Coronary artery (tissue), 2 donors: ENCODE results near the gene SNX21.

Experiments
- DNase-seq: peaks from one replicate; pipeline ENCODE4 v3.0.0-alpha.2; 2017; ENCODE audit warnings: low spot score
- H3K27ac ChIP-seq, 2 donors: fragments of 200-600 bp; sonication (generic); one replicate each; pipeline ENCODE4 v1.5.1; 2016 to 2019
- H3K4me3 ChIP-seq: fragments of 200-600 bp; sonication (generic); 2 replicates; pipeline ENCODE4 v1.5.1; 2016; ENCODE audit warnings: mild to moderate bottlenecking, moderate library complexity
- TF ChIP-seq, protein P1 (sequence below): fragments of 200-600 bp; sonication (generic); IDR thresholded peaks from one replicate; pipeline ENCODE4 v1.5.1; 2019; ENCODE audit warnings: antibody characterized with exemption

Gene SNX21

DNA sequence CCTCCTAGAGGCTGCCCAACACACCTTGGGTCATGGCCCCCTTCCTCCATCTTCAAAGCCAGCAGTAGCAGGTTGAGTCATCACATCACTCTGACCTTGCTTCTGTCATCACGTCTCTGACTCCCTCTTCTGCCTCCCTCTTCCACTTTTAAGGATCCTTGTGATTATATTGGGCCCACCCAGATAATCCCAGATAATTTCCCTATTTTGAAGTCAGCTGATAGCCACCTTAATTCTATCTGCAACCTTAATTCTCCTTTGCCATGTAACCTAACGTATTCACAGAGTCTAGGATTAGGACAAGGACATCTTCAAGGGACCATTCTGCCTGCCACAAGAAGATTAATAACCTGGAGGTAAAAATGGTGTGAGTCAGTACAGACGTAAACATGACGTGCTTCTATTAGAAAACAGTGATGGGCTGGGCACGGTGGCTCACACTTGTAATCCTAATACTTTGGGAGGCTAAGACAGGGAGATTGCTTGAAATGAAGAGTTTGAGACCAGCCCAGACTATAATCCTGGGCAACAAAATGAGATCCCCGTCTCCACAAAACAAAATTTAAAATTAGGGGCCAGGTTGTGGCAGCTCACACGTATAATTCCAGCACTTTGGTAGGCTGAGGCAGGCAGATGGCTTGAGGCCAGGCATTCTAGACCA, 27.1 kb downstream of the SNX21 start:
- no peak overlapping the region for H3K27ac ChIP-seq
- no peak overlapping the region for H3K4me3 ChIP-seq
- no peak for DNase-seq
- TF ChIP-seq, protein P1, sequence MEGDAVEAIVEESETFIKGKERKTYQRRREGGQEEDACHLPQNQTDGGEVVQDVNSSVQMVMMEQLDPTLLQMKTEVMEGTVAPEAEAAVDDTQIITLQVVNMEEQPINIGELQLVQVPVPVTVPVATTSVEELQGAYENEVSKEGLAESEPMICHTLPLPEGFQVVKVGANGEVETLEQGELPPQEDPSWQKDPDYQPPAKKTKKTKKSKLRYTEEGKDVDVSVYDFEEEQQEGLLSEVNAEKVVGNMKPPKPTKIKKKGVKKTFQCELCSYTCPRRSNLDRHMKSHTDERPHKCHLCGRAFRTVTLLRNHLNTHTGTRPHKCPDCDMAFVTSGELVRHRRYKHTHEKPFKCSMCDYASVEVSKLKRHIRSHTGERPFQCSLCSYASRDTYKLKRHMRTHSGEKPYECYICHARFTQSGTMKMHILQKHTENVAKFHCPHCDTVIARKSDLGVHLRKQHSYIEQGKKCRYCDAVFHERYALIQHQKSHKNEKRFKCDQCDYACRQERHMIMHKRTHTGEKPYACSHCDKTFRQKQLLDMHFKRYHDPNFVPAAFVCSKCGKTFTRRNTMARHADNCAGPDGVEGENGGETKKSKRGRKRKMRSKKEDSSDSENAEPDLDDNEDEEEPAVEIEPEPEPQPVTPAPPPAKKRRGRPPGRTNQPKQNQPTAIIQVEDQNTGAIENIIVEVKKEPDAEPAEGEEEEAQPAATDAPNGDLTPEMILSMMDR = no peak

DNA sequence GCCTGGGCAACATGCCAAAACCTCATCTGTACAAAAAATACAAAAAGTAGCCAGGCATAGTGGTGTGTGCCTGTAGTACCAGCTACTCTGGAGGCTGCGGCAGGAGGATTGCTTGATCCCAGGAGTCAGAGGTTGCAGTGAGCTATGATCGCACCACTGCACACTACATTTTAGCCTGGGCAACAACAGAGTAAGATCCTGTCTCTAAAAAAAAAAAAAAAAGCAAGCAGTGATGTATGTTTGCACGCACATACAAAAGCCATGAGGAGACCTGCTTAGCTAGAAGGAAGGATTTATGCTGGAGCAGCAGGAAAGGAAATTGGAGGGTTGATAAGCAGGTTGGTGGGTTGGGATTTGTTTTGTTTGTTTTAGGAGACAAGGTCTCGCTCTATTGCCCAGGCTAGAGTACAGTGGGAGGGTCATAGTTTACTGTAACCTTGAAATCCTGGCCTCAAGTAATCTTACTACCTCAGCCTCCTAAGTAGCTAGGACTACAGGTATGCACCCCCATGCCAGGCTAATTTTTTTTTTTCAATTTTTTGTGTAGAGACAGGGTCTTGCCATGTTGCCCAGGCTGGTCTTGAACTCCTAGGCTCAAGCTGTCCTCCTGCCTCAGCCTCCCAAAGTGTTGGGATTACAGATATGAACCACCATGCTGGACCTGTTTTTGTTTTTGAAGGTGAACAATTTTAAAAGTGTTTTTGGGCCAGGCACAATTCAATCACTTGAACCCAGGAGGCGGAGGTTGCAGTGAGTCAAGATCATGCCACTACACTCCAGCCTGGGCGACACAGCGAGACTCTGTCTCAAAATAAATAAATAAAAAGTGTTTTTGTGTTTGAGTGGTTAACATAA, 27.8 kb downstream of the SNX21 start:
- DNase-seq = no peak
- TF ChIP-seq, protein P1 = no peak
- Histone ChIP-seq H3K4me3 (no peak overlapping the region), H3K27ac (no peak overlapping the region)

DNA sequence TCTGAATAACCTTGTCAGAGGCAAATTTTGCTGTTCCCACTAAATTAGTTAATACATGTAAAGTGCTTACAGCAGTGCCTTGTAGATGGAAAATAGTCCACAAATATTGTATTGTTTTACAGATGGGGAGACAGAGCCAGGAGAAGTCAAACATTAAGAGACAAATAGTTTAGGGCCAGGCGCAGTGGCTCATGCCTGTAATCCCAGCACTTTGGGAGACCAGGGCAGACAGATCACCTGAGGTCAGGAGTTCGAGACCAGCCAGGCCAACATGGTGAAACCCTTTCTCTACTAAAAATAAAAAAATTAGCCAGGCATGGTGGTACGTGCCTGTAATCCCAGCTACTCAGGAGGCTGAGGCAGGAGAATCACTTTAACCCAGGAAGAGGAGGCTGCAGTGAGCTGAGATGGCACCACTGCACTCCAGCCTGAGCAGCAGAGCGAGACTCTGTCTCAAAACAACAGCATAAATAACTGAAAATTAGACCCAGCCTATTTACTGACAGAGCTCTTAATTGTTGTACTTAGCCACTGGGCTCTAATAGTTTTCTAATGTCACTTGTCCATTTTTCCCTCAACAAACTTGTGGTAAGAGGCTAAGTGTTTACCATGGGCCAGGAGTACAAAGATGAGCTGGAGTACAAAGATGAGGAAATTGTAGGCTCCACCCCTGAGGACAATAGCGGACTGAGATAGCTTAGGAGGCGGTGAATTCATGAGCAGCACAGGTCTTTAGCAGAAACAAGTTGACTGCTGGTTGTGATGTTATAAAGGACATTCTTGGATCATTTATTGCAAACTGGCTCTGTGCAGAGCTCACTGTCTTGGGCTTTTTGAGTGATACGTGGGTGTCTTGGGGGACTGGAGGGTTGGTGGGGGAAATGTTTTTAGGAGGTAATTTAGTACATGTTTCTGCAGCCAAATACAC, 30.2 kb downstream of the SNX21 start:
- no peak overlapping the region for H3K4me3 ChIP-seq
- H3K27ac ChIP-seq = no peak overlapping the region

DNA sequence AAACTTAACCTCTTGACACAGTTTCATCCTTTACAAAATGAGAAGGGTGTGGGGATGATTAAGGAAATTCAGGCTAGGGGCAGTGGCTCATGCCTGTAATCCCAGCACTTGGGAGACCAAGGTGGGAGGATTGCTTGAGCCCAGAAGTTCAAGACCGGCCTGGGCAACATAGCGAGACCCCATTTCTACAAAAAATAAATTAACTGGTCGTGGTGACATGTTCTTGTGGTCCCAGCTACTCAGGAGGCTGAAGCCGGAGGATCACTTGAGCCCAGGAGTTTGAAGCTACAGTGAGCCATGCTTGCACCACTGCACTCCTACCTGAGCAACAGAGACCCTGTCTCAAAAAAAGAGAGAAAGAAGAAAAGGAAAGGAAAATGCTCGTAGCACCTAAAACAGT, 32.9 kb downstream of the SNX21 start:
- Histone ChIP-seq H3K4me3 (no peak overlapping the region), H3K27ac (no peak overlapping the region)
- DNase-seq = no peak
- TF ChIP-seq, protein P1 = no peak

More for the DNA sequence above, 30.2 kb downstream of the SNX21 start:
- TF ChIP-seq, protein P1 = no peak
- no peak for DNase-seq

DNA sequence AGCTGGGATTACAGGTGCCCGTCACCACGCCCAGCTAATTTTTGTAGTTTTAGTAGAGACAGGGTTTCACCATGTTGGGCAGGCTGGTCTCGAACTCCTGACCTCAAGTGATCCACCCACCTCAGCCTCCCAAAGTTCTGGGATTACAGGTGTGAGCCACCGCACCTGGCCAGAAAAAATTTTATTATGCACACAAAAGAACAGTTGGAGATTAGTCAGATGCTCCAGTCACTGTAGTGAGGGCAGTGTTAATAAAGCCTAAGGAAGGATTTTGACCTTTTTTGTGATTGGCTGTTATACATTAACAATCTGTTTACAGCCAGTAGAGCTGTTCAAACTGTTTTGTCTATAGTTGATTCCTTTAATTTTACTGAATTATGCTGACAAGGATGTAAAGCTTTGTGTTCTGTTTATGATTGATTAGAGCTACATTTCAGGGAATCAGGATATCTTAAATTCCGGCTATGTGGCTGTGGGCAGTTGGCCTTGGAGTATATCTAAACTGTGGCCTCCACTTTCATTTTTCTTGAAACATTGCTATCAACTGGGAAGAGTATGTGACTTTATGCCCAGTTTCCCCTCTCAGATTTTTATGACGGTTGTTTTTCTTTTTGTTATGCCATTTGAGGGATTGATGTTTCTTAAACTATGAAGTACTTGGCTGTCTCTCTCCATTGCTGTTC, 33.7 kb downstream of the SNX21 start:
- H3K4me3 ChIP-seq = no peak overlapping the region
- DNase-seq = no peak
- H3K27ac ChIP-seq = no peak overlapping the region
- TF ChIP-seq, protein P1 = no peak

DNA sequence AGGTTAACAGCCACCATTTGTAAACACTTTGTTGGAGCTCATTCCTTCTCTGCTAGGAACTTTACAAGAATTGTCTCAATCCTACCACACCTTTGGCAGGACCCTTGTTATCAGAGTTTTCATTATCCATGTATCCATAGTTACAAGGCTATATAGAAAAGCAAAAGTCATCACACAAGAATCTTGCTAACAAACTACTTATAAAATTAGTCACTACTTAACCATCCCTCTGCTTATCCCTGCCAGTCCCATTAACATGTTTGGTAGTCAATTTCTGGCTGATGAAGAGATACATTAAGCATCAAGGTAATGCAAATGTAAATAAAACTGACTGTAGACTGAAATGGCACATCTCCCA, 34.2 kb downstream of the SNX21 start:
- Histone ChIP-seq H3K4me3 (no peak overlapping the region), H3K27ac (no peak overlapping the region)
- TF ChIP-seq, protein P1 = no peak
- DNase-seq = no peak
